Panc1 (cell line): Measurements from ENCODE around the gene NECTIN1. TPM values are rescaled to one million over a fixed set of nuclear protein-coding genes. Genes with fewer than 3 reads are reported as not detected.

ENCODE experiments used
- ATAC-seq: fragments of 200-7000 bp; cut with Tn5 transposase; 2 replicates; pipeline ENCODE4 v1.9.1; 2020; ENCODE audit warnings: mild to moderate bottlenecking, moderate library complexity
- BruUV-seq: library from RNA; stranded (reverse); fragments of 400-500 nt; replicated peaks from 2 replicates; lab custom pipeline; 2021; lab: Mats Ljungman, UMichigan
- CTCF ChIA-PET: fragments of 300-600 bp; sonication (Branson Sonifier 250); formaldehyde crosslinking; loops from one replicate; lab custom pipeline; 2022; ENCODE audit warnings: antibody characterized with exemption; lab: Charles Lee
- POLR2A ChIA-PET: fragments of 300-600 bp; sonication (Branson Sonifier 250); formaldehyde crosslinking; loops from one replicate; lab custom pipeline; 2022; ENCODE audit warnings: antibody characterized with exemption; lab: Charles Lee
- DNase-seq: peaks from one replicate; pipeline ENCODE4 v3.0.0-alpha.2; 2010; ENCODE audit warnings: low read depth, low spot score
- H3K27ac ChIP-seq: 2 replicates; pipeline ENCODE4 v1.5.1; 2011; ENCODE audit warnings: mild to moderate bottlenecking, low read length, inconsistent platforms
- H3K27me3 ChIP-seq: fragments of 200-500 bp; sonication (Bioruptor generic); 2 replicates; pipeline ENCODE4 v1.6.0; 2014; ENCODE audit warnings: low read length, inconsistent platforms; ENCODE audit not compliant: control insufficient read depth, insufficient read depth
- H3K36me3 ChIP-seq: fragments of 200-500 bp; sonication (Bioruptor generic); 2 replicates; pipeline ENCODE4 v1.5.1; 2014; ENCODE audit warnings: inconsistent platforms, mild to moderate bottlenecking, low read length, moderate library complexity; ENCODE audit not compliant: control insufficient read depth, insufficient read depth
- H3K4me1 ChIP-seq: 2 replicates; pipeline ENCODE4 v1.5.1; 2011; ENCODE audit warnings: inconsistent platforms, mild to moderate bottlenecking, low read length, moderate library complexity; ENCODE audit not compliant: control insufficient read depth, insufficient read depth
- H3K4me3 ChIP-seq, 2 experiments: 2 replicates each; pipeline ENCODE4 v1.5.1; 2011 to 2012; ENCODE audit warnings: low read depth in 2 of 2, low read length in 2 of 2, mild to moderate bottlenecking in 2 of 2, inconsistent platforms in 1 of 2, moderate library complexity in 1 of 2
- H3K9me3 ChIP-seq: fragments of 200-500 bp; sonication (Bioruptor generic); 2 replicates; pipeline ENCODE4 v1.5.1; 2014; ENCODE audit warnings: low read depth, mild to moderate bottlenecking, inconsistent platforms, low read length, moderate library complexity; ENCODE audit not compliant: control insufficient read depth, insufficient read depth
- POLR2AphosphoS5 ChIP-seq: IDR thresholded peaks from 2 replicates; pipeline ENCODE4 v1.6.1; 2012; ENCODE audit warnings: mild to moderate bottlenecking, low read depth, low read length, moderate library complexity
- SIN3A ChIP-seq: IDR thresholded peaks from 2 replicates; pipeline ENCODE4 v1.6.1; 2012; ENCODE audit warnings: low read depth, mild to moderate bottlenecking, low read length, moderate library complexity, borderline replicate concordance; ENCODE audit not compliant: insufficient read depth
- TCF7L2 ChIP-seq: IDR thresholded peaks from 2 replicates; pipeline ENCODE4 v1.6.1; 2011; ENCODE audit warnings: mild to moderate bottlenecking, low read depth, low read length, inconsistent platforms
- in situ Hi-C: cut with HindIII; loops from 2 replicates; pipeline ENCODE4 v1.10.0; 2016; ENCODE audit warnings: low sequenced_read_pairs, low pct_unique_long_range_greater_than_20kb
- intact Hi-C: fragments of 100-400 bp; cut with micrococcal nuclease; formaldehyde crosslinking; loops from one replicate; pipeline ENCODE4 v1.10.0; 2022; ENCODE audit not compliant: unreplicated experiment
- total RNA-seq: library from RNA; stranded (reverse); gene quantifications from one replicate; pipeline ENCODE4 v1.2.1, GENCODE V29; 2021; ENCODE audit not compliant: unreplicated experiment
- TF ChIP-seq, protein P1 (sequence below), 2 experiments: IDR thresholded peaks; 2 replicates each; pipeline ENCODE4 v1.6.1; 2011 to 2012; ENCODE audit warnings: low read depth in 2 of 2, control low read depth in 1 of 2, low read length in 1 of 2, mild to moderate bottlenecking in 1 of 2, moderate library complexity in 1 of 2; ENCODE audit not compliant: insufficient read depth in 1 of 2
- TF ChIP-seq, protein P2 (sequence below): fragments of 450-650 bp; IDR thresholded peaks from 2 replicates; pipeline ENCODE4 v1.5.1; 2017; ENCODE audit warnings: mild to moderate bottlenecking

NECTIN1 gene
- total RNA-seq, 1 experiment from 2014 or later: 14.6 TPM

DNA sequence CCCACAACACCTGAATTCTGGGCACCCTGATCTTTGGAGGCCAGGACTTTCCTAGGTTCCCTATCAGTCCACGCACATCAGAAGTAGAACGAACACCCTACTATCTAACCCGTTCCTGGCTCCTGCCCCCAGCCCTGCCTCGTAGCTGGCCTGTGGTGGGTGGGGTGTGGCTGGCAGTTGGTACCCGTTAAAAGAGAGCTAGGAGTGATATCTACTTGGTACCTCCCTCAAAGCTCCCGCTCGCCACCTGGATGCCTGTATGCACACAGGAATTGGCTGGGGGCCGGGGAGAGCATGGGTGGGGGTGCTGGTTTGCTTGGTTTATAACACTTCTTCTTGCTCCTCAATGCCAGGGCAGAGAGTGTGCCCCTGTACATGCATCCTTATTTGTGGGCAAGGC is 14.0 kb upstream of the NECTIN1 start:
- TF ChIP-seq SIN3A (no peak), TCF7L2 (no peak), POLR2AphosphoS5 (no peak)
- TF ChIP-seq, protein P1, sequence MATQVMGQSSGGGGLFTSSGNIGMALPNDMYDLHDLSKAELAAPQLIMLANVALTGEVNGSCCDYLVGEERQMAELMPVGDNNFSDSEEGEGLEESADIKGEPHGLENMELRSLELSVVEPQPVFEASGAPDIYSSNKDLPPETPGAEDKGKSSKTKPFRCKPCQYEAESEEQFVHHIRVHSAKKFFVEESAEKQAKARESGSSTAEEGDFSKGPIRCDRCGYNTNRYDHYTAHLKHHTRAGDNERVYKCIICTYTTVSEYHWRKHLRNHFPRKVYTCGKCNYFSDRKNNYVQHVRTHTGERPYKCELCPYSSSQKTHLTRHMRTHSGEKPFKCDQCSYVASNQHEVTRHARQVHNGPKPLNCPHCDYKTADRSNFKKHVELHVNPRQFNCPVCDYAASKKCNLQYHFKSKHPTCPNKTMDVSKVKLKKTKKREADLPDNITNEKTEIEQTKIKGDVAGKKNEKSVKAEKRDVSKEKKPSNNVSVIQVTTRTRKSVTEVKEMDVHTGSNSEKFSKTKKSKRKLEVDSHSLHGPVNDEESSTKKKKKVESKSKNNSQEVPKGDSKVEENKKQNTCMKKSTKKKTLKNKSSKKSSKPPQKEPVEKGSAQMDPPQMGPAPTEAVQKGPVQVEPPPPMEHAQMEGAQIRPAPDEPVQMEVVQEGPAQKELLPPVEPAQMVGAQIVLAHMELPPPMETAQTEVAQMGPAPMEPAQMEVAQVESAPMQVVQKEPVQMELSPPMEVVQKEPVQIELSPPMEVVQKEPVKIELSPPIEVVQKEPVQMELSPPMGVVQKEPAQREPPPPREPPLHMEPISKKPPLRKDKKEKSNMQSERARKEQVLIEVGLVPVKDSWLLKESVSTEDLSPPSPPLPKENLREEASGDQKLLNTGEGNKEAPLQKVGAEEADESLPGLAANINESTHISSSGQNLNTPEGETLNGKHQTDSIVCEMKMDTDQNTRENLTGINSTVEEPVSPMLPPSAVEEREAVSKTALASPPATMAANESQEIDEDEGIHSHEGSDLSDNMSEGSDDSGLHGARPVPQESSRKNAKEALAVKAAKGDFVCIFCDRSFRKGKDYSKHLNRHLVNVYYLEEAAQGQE (IDR thresholded peaks at IDR 0.05; ENCODE audit: insufficient read depth in 1 of 2, low read depth in 2 of 2, low read length in 1 of 2): no peak
- TF ChIP-seq, protein P2, sequence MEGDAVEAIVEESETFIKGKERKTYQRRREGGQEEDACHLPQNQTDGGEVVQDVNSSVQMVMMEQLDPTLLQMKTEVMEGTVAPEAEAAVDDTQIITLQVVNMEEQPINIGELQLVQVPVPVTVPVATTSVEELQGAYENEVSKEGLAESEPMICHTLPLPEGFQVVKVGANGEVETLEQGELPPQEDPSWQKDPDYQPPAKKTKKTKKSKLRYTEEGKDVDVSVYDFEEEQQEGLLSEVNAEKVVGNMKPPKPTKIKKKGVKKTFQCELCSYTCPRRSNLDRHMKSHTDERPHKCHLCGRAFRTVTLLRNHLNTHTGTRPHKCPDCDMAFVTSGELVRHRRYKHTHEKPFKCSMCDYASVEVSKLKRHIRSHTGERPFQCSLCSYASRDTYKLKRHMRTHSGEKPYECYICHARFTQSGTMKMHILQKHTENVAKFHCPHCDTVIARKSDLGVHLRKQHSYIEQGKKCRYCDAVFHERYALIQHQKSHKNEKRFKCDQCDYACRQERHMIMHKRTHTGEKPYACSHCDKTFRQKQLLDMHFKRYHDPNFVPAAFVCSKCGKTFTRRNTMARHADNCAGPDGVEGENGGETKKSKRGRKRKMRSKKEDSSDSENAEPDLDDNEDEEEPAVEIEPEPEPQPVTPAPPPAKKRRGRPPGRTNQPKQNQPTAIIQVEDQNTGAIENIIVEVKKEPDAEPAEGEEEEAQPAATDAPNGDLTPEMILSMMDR: no peak
- BruUV-seq: no TSS peak
- in situ Hi-C loops: no loop called here
- H3K4me3 ChIP-seq: no peak overlapping the region
- ChIA-PET POLR2A (interaction anchor here (0.6 kb wide), 1 partner anchor 9 kb away, joined by 6 read pairs; no protein-coding TSS in a partner anchor), CTCF (interaction anchor here (1.0 kb wide), 1 partner anchor 178 kb away, joined by 3 read pairs; no protein-coding TSS in a partner anchor)
- no peaks in the 10 kb centered on the region for H3K4me1 ChIP-seq
- no peak overlapping the region for H3K27ac ChIP-seq
- H3K36me3 ChIP-seq: no peaks in the 10 kb centered on the region
- no peak for ATAC-seq
- no peaks in the 10 kb centered on the region for H3K9me3 ChIP-seq
- intact Hi-C loops: no loop called here
- peaks cover 4% of the 10 kb centered on the region for H3K27me3 ChIP-seq
- no peak for DNase-seq

DNA sequence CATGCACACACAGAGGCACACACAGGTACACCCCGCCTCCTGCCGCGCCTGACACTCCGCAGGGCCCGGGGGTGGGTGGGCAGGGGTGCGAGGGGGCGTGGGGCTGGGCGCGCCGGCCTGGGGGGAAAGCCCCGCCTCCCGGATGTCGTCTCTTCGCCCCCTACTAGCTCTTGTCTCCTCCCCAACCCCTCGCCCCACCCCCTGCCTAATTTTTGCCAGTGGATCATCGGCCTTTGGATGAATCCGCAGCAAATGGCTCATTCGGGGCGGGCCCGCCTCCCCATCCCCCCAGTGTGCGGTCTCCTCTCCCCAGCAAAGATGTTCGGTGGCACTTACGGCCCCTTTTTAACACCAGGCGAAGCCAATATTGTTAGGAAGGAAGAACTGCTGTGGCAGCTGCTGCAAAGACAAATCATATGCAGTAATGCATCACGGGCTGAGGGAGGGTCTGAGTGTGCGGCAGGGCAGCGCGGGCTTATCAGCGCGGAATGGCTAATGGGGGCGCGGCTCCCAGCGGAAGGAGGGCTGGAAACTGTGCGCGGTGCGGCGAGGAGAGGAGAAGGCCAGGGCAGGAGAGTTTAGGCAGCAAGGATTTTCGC is 13.4 kb upstream of the NECTIN1 start:
- no peak for DNase-seq
- CTCF ChIA-PET: interaction anchor here (0.5 to 1.0 kb wide), 2 partner anchors 37 to 177 kb away, joined by 3 to 9 read pairs; no protein-coding TSS in a partner anchor
- H3K9me3 ChIP-seq: no peaks in the 10 kb centered on the region
- no peaks in the 10 kb centered on the region for H3K36me3 ChIP-seq
- intact Hi-C loops (no loop called here), in situ Hi-C loops (no loop called here)
- H3K27me3 ChIP-seq: peaks cover 4% of the 10 kb centered on the region
- H3K4me3 ChIP-seq: no peak overlapping the region
- BruUV-seq: no TSS peak
- H3K4me1 ChIP-seq: no peaks in the 10 kb centered on the region
- H3K27ac ChIP-seq: no peak overlapping the region
- TF ChIP-seq TCF7L2 (no peak), POLR2AphosphoS5 (no peak), SIN3A (no peak)
- TF ChIP-seq, protein P1 (IDR thresholded peaks at IDR 0.05; ENCODE audit: insufficient read depth in 1 of 2, low read depth in 2 of 2, low read length in 1 of 2): no peak
- TF ChIP-seq, protein P2: no peak
- no peak for ATAC-seq
- POLR2A ChIA-PET: no interaction called here
